Large intestine (tissue), 1 donor: ENCODE results near the gene RFTN1. TPM values are rescaled to one million over a fixed set of nuclear protein-coding genes. Genes with fewer than 3 reads are reported as not detected.

ENCODE experiments used
- polyA plus RNA-seq: library from polyadenylated mRNA; unstranded; fragments of 120-200 nt; gene quantifications from one replicate; pipeline ENCODE4 v1.2.1, GENCODE V29; 2013

The RFTN1 gene
- polyA plus RNA-seq, 1 donor = 15.0 TPM

Other genes starting within 250 kb of the RFTN1 start
- 30.0 TPM for gene DPH3, start 248.8 kb downstream of the RFTN1 start, polyA plus RNA-seq
- gene OXNAD1, start 248.5 kb downstream of the RFTN1 start, polyA plus RNA-seq = 20.3 TPM
- gene DAZL, start 91.7 kb upstream of the RFTN1 start, polyA plus RNA-seq = not detected